GM12874 (cell line): ENCODE data around the gene CABP2.

ENCODE experiments used
- TF ChIP-seq, protein P1 (sequence below): IDR thresholded peaks from 2 replicates; pipeline ENCODE4 v1.5.1; 2011; ENCODE audit warnings: low read depth, mild to moderate bottlenecking, control low read depth, low read length, moderate library complexity; ENCODE audit not compliant: insufficient read depth

The CABP2 gene

DNA sequence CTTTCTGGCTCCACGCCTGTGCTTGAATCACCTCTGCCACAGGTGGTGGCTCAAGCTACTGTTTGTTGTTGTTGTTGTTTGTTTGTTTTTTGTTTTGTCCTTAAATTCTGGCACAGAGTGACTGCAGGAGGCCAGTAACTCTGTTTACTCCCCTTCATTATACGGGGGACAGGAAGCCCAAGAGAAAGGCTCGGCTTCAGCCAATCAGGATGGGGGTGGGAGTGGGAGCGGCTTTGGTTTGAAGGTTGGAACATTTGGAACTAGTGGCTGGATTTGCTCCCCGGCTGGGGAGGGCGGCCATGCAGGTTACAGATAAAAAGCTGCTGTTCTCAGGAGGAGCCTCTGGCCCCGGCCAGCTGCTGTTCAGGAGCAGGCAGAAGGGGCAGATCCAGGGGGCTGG is 19.7 kb upstream of the CABP2 start:
- TF ChIP-seq, protein P1, sequence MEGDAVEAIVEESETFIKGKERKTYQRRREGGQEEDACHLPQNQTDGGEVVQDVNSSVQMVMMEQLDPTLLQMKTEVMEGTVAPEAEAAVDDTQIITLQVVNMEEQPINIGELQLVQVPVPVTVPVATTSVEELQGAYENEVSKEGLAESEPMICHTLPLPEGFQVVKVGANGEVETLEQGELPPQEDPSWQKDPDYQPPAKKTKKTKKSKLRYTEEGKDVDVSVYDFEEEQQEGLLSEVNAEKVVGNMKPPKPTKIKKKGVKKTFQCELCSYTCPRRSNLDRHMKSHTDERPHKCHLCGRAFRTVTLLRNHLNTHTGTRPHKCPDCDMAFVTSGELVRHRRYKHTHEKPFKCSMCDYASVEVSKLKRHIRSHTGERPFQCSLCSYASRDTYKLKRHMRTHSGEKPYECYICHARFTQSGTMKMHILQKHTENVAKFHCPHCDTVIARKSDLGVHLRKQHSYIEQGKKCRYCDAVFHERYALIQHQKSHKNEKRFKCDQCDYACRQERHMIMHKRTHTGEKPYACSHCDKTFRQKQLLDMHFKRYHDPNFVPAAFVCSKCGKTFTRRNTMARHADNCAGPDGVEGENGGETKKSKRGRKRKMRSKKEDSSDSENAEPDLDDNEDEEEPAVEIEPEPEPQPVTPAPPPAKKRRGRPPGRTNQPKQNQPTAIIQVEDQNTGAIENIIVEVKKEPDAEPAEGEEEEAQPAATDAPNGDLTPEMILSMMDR: no peak

DNA sequence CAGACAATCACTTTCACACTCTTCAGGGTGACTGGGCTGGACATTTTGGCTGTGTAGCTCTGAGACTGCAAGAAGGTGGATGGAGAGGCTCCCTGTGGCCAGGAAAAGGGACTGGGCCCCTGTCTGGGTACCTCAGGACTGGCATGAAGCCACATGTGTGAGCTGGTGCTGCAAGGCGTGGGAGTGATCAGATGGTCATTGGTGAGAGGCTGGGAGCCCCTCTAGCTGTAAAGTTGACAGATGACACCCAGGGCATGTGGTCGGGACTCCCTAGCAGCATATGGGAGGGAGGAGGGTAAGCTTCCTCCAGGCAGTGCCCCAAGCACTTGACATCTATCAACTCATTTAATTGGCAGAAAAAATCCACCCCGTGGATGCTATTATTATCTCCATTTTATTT is 18.9 kb upstream of the CABP2 start:
- TF ChIP-seq, protein P1: no peak

DNA sequence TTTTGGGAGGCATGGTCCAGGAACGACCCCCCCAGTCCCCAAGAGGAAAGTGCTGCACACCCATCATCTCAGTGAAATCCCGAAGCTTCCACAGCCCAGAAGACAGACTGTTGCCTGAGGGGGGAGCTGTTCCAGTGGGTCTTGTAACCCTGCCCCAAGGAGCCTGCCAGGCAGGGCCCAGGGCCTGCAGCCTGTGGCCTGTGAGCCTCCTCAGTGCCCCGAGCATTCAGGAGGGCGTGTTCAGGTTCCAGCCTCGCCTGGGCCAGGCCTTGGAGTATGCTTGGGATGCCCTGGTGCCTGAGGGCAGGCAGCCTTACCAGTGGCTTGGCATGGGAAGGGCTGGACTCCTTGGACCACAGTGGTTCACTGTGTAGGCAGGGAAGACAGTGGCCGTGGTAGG is 18.0 kb upstream of the CABP2 start:
- TF ChIP-seq, protein P1: no peak

DNA sequence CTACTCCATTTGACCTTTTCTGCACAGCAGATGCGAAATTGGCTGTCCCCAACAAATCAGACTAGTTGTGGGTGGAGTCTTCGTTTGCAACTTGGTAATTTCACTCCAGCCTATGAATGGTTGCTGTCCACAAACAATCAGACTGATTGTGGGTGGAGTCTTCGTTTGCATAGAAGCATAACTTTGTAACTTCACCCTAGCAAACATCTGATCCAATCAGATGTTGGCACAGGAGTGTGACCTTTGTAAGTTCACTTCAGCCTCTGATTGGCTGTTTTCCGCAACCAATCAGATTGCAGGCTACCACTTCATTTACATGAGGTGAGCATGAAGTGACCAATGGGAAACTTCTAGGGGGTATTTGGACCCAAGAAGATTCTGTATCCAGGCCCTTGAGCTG is 16.3 kb upstream of the CABP2 start:
- TF ChIP-seq, protein P1: no peak

DNA sequence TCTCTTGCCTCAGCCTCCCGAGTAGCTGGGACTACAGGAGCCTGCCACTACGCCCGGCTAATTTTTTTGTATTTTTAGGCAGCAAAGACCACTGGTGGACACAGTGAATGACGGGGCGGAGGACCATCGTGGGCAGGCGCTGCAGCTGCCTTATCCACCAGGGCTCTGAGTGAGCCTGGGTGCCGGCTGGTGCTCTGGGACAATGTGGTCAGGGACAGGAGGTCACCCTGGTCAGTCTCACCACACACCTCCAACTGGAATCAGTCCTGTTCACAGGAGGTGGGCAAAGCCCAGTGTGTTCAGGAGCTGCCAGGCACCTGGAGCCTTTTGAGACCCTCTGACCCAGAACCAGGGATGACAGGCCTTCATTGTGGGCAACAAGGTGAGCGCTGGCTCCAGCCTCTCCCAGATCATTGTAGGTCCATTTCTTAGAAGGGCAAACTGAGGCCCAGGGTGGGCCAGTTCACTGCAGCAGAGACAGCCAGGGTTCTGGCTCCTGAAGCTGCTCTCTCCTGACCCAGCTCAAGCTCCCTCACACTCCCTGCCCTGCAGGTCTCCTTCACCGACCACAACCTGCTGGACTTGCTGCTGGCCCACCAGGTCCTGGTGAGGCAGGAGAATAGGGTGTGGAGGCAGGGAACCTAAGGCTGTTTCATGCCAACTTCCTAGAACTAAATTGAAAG is 15.7 kb upstream of the CABP2 start:
- TF ChIP-seq, protein P1: no peak

DNA sequence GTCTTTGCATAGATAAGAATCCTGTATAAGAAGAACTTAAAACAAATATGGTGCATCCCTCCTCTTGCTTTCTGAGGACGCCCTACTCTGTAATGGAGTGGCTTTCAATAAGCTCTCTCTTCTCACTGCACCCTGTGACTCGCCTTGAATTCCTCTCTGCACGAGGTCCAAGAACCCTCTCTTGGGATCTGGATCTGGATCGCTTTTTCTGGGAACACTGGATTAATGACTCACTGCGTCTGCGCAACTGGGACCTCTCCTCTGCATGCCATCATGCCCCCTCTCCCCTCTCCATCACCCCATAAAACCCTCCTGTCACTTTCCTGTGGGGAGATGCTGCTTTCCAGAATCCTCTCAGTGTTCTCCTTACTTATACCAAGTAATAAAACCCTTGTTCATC is 15.1 kb upstream of the CABP2 start:
- TF ChIP-seq, protein P1: no peak

DNA sequence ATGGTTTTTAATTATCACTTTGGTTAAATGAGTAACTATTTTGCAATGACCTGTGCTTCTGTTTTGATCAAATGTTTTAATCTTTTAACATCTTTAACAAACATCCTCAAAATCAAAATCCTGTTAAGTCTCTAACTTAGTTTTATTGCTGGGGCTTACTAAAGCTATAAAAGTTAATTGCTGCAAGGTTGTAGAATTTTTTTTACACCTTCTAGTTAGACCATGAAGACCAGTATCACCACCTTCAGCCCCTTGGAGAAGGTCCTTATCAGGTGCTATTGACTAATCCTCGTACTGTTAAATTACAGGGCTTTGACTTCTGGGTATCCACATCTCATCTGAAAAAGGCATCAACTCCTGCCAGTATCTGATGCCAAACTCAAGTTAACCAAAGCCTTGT is 12.3 kb upstream of the CABP2 start:
- TF ChIP-seq, protein P1: no peak
